HCT116 (cell line): Measurements from ENCODE around the gene BEGAIN. TPM values are rescaled to one million over a fixed set of nuclear protein-coding genes. Genes with fewer than 3 reads are reported as not detected.

ENCODE experiments used
- ATAC-seq: fragments of 200-7000 bp; cut with Tn5 transposase; 2 replicates; pipeline ENCODE4 v1.9.1; 2020; ENCODE audit warnings: mild to moderate bottlenecking, moderate library complexity
- BruUV-seq: library from RNA; stranded (reverse); fragments of 400-500 nt; replicated peaks from 2 replicates; lab custom pipeline; 2021; lab: Mats Ljungman, UMichigan
- CTCF ChIA-PET: fragments of 300-600 bp; sonication (Branson Sonifier 250); formaldehyde crosslinking; loops from one replicate; lab custom pipeline; 2021; ENCODE audit warnings: antibody characterized with exemption; lab: Charles Lee
- POLR2A ChIA-PET: fragments of 300-600, 350-600 bp; sonication (Branson Sonifier 250); formaldehyde crosslinking; loops from one replicate; lab custom pipeline; 2021; ENCODE audit warnings: antibody characterized with exemption; lab: Charles Lee
- RAD21 ChIA-PET, 2 experiments: fragments of 300-600 bp; sonication (Branson Sonifier 250); formaldehyde crosslinking; loops; one replicate each; lab custom pipeline; 2023; ENCODE audit warnings: low total read pairs in 2 of 2; ENCODE audit not compliant: uncharacterized antibody in 2 of 2, unreplicated experiment in 2 of 2, low non-redundant PET in 1 of 2; lab: Charles Lee
- DNase-seq: peaks from one replicate; pipeline ENCODE4 v3.0.0-alpha.2; 2010; ENCODE audit warnings: low read depth, low spot score
- H2AFZ ChIP-seq: fragments of 200-600 bp; shearing (Covaris generic), sonication (generic); 2 replicates; pipeline ENCODE4 v1.6.1; 2017; ENCODE audit warnings: low read depth, mixed run types, mixed read lengths, antibody characterized with exemption, low read length; ENCODE audit not compliant: poor library complexity, severe bottlenecking
- H3K27ac ChIP-seq: 2 replicates; pipeline ENCODE4 v1.5.1; 2012; ENCODE audit warnings: low read depth, low read length
- H3K27me3 ChIP-seq: fragments of 200-600 bp; sonication (generic); 2 replicates; pipeline ENCODE4 v1.6.1; 2016; ENCODE audit warnings: mixed run types, low read length, mixed read lengths; ENCODE audit not compliant: insufficient read depth
- H3K36me3 ChIP-seq, 2 experiments: fragments of 200-500 bp in 1 of 2; fragments of 200-600 bp in 1 of 2; sonication (Bioruptor generic) in 1 of 2; sonication (generic) in 1 of 2; 2 replicates each; pipeline versions ENCODE4 v1.5.1 to v1.6.1; 2014 to 2016; ENCODE audit warnings: low read length in 2 of 2, inconsistent platforms in 1 of 2, mixed read lengths in 1 of 2, mixed run types in 1 of 2; ENCODE audit not compliant: insufficient read depth in 2 of 2, control insufficient read depth in 1 of 2
- H3K4me1 ChIP-seq, 2 experiments: fragments of 200-600 bp in 1 of 2; sonication (generic) in 1 of 2; 2 replicates each; pipeline versions ENCODE4 v1.5.1 to v1.6.1; 2012 to 2017; ENCODE audit warnings: low read length in 2 of 2, inconsistent platforms in 1 of 2, mild to moderate bottlenecking in 1 of 2, mixed read lengths in 1 of 2, mixed run types in 1 of 2, moderate library complexity in 1 of 2; ENCODE audit not compliant: insufficient read depth in 2 of 2, control insufficient read depth in 1 of 2
- H3K4me2 ChIP-seq: fragments of 200-600 bp; sonication (generic); 2 replicates; pipeline ENCODE4 v1.6.1; 2017; ENCODE audit warnings: mixed run types, low read length, mixed read lengths
- H3K4me3 ChIP-seq, 2 experiments: fragments of 200-600 bp in 1 of 2; sonication (generic) in 1 of 2; replicated peaks in 1 of 2; 2 replicates each; pipeline ENCODE4 v1.5.1; 2011 to 2016; ENCODE audit warnings: low read length in 2 of 2, control low read depth in 1 of 2, low read depth in 1 of 2, mild to moderate bottlenecking in 1 of 2, mixed read lengths in 1 of 2, mixed run types in 1 of 2
- H3K79me2 ChIP-seq: fragments of 200-600 bp; sonication (generic); 2 replicates; pipeline ENCODE4 v1.6.1; 2017; ENCODE audit warnings: mild to moderate bottlenecking, mixed run types, low read length, moderate library complexity, mixed read lengths; ENCODE audit not compliant: insufficient read depth
- H3K9ac ChIP-seq: fragments of 200-600 bp; sonication (generic); 2 replicates; pipeline ENCODE4 v1.6.1; 2016; ENCODE audit warnings: low read length, mixed read lengths
- H3K9me2 ChIP-seq: fragments of 200-600 bp; sonication (generic), shearing (Covaris generic); 2 replicates; pipeline ENCODE4 v1.6.1; 2017; ENCODE audit warnings: mixed run types, mild to moderate bottlenecking, moderate library complexity; ENCODE audit not compliant: insufficient read depth
- H3K9me3 ChIP-seq, 2 experiments: fragments of 200-500 bp in 1 of 2; fragments of 200-600 bp in 1 of 2; sonication (Bioruptor generic) in 1 of 2; sonication (generic) in 1 of 2; 2 replicates each; pipeline ENCODE4 v1.6.1; 2014 to 2017; ENCODE audit warnings: low read length in 2 of 2, mixed read lengths in 2 of 2, inconsistent platforms in 1 of 2, low read depth in 1 of 2, mild to moderate bottlenecking in 1 of 2, mixed run types in 1 of 2, moderate library complexity in 1 of 2; ENCODE audit not compliant: control insufficient read depth in 1 of 2, insufficient read depth in 1 of 2
- H4K20me1 ChIP-seq: fragments of 200-600 bp; sonication (generic), shearing (Covaris generic); 2 replicates; pipeline ENCODE4 v1.6.1; 2017; ENCODE audit warnings: mixed run types, mild to moderate bottlenecking, moderate library complexity; ENCODE audit not compliant: insufficient read depth
- ELF1 ChIP-seq: IDR thresholded peaks from 2 replicates; pipeline ENCODE4 v1.6.1; 2012; ENCODE audit warnings: low read depth, borderline replicate concordance
- EZH2 ChIP-seq: fragments of 200-600 bp; sonication (generic); IDR thresholded peaks from 2 replicates; pipeline ENCODE4 v1.6.1; 2017; ENCODE audit warnings: antibody characterized with exemption, mixed run types
- RAD21 ChIP-seq: IDR thresholded peaks from 2 replicates; pipeline ENCODE4 v1.6.1; 2012; ENCODE audit warnings: low read depth, mild to moderate bottlenecking
- SIN3A ChIP-seq: IDR thresholded peaks from 2 replicates; pipeline ENCODE4 v1.6.1; 2012; ENCODE audit warnings: low read depth
- TCF7L2 ChIP-seq: IDR thresholded peaks from 2 replicates; pipeline ENCODE4 v1.7.0; 2011; ENCODE audit warnings: borderline replicate concordance, inconsistent platforms; ENCODE audit not compliant: insufficient read depth, insufficient read length; ENCODE audit errors: extremely low read depth
- YY1 ChIP-seq: IDR thresholded peaks from 2 replicates; pipeline ENCODE4 v1.6.1; 2011; ENCODE audit warnings: low read length, low read depth, moderate library complexity, mild to moderate bottlenecking; ENCODE audit not compliant: insufficient replicate concordance; ENCODE audit errors: extremely low read depth
- ZNF274 ChIP-seq: fragments of 200-500 bp; sonication (Bioruptor generic); IDR thresholded peaks from 2 replicates; pipeline ENCODE4 v1.6.1; 2014; ENCODE audit warnings: mild to moderate bottlenecking, low read depth, low read length, inconsistent platforms
- intact Hi-C: fragments of 100-400 bp; cut with micrococcal nuclease; formaldehyde crosslinking; loops from 2 replicates; pipeline ENCODE4 v1.10.0; 2022
- total RNA-seq: library from RNA; stranded (reverse); gene quantifications from one replicate; pipeline ENCODE4 v1.2.1, GENCODE V29; 2021; ENCODE audit not compliant: unreplicated experiment
- TF ChIP-seq, protein P1 (sequence below): IDR thresholded peaks from 2 replicates; pipeline ENCODE4 v1.6.1; 2012; ENCODE audit warnings: low read depth

The BEGAIN gene
- total RNA-seq, 1 experiment from 2014 or later, result 8.5 TPM

DNA sequence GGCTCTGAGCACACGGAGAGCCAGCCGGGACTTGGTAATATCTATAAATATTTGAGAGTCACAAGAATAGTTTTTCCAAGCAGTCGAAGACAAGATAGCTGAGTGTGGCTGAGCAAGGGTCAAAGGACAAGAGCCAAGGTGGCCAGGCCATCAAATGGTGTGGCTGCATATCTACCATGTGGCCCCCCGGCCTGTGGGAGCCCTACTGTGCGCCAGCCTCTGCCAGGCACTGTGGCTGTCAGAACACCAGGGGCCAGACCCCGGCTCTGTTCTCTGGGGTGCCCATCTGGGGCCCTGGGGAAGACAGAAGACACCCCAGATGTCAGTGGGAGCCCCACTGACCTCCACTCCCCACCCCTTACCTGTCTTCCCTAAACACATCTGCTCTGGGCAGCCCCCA is 22.7 kb downstream of the BEGAIN start:
- Histone ChIP-seq H4K20me1 (no peaks in the 10 kb centered on the region), H2AFZ (no peak overlapping the region), H3K27me3 (no peaks in the 10 kb centered on the region), H3K4me1 (0 out of 4 replicates have a peak, but pooled peaks cover 0 to 7% of the 10 kb centered on the region in 2 experiments), H3K4me3 (no peak overlapping the region), H3K79me2 (no peaks in the 10 kb centered on the region), H3K9me2 (no peaks in the 10 kb centered on the region), H3K9ac (no peak overlapping the region), H3K27ac (no peak overlapping the region), H3K9me3 (no peaks in the 10 kb centered on the region), H3K36me3 (no peaks in the 10 kb centered on the region), H3K4me2 (no peak overlapping the region)
- intact Hi-C loops, result no loop called here
- no peak for TF ChIP-seq ZNF274
- TF ChIP-seq, protein P1, sequence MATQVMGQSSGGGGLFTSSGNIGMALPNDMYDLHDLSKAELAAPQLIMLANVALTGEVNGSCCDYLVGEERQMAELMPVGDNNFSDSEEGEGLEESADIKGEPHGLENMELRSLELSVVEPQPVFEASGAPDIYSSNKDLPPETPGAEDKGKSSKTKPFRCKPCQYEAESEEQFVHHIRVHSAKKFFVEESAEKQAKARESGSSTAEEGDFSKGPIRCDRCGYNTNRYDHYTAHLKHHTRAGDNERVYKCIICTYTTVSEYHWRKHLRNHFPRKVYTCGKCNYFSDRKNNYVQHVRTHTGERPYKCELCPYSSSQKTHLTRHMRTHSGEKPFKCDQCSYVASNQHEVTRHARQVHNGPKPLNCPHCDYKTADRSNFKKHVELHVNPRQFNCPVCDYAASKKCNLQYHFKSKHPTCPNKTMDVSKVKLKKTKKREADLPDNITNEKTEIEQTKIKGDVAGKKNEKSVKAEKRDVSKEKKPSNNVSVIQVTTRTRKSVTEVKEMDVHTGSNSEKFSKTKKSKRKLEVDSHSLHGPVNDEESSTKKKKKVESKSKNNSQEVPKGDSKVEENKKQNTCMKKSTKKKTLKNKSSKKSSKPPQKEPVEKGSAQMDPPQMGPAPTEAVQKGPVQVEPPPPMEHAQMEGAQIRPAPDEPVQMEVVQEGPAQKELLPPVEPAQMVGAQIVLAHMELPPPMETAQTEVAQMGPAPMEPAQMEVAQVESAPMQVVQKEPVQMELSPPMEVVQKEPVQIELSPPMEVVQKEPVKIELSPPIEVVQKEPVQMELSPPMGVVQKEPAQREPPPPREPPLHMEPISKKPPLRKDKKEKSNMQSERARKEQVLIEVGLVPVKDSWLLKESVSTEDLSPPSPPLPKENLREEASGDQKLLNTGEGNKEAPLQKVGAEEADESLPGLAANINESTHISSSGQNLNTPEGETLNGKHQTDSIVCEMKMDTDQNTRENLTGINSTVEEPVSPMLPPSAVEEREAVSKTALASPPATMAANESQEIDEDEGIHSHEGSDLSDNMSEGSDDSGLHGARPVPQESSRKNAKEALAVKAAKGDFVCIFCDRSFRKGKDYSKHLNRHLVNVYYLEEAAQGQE, result no peak
- no peak for TF ChIP-seq YY1
- TF ChIP-seq EZH2, result no peak
- no peak for TF ChIP-seq SIN3A
- TF ChIP-seq RAD21, result no peak
- no peak for TF ChIP-seq ELF1
- no peak for TF ChIP-seq TCF7L2
- CTCF ChIA-PET, result no interaction called here
- POLR2A ChIA-PET, result no interaction called here
- DNase-seq, result no peak
- ATAC-seq, result no peak
- no TSS peak for BruUV-seq
- RAD21 ChIA-PET, result no interaction called here
